HCT116 (cell line): ENCODE measurements around the gene WDFY2. TPM values are rescaled to one million over a fixed set of nuclear protein-coding genes. Genes with fewer than 3 reads are reported as not detected.

Experiments used
- ATAC-seq: fragments of 200-7000 bp; cut with Tn5 transposase; 2 replicates; pipeline ENCODE4 v1.9.1; 2020; ENCODE audit warnings: mild to moderate bottlenecking, moderate library complexity
- BruUV-seq: library from RNA; stranded (reverse); fragments of 400-500 nt; replicated peaks from 2 replicates; lab custom pipeline; 2021; lab: Mats Ljungman, UMichigan
- CTCF ChIA-PET: fragments of 300-600 bp; sonication (Branson Sonifier 250); formaldehyde crosslinking; loops from one replicate; lab custom pipeline; 2021; ENCODE audit warnings: antibody characterized with exemption; lab: Charles Lee
- POLR2A ChIA-PET: fragments of 300-600, 350-600 bp; sonication (Branson Sonifier 250); formaldehyde crosslinking; loops from one replicate; lab custom pipeline; 2021; ENCODE audit warnings: antibody characterized with exemption; lab: Charles Lee
- RAD21 ChIA-PET, 2 experiments: fragments of 300-600 bp; sonication (Branson Sonifier 250); formaldehyde crosslinking; loops; one replicate each; lab custom pipeline; 2023; ENCODE audit warnings: low total read pairs in 2 of 2; ENCODE audit not compliant: uncharacterized antibody in 2 of 2, unreplicated experiment in 2 of 2, low non-redundant PET in 1 of 2; lab: Charles Lee
- DNase-seq: peaks from one replicate; pipeline ENCODE4 v3.0.0-alpha.2; 2010; ENCODE audit warnings: low read depth, low spot score
- H2AFZ ChIP-seq: fragments of 200-600 bp; shearing (Covaris generic), sonication (generic); 2 replicates; pipeline ENCODE4 v1.6.1; 2017; ENCODE audit warnings: low read depth, mixed run types, mixed read lengths, antibody characterized with exemption, low read length; ENCODE audit not compliant: poor library complexity, severe bottlenecking
- H3K27ac ChIP-seq: 2 replicates; pipeline ENCODE4 v1.5.1; 2012; ENCODE audit warnings: low read depth, low read length
- H3K27me3 ChIP-seq: fragments of 200-600 bp; sonication (generic); 2 replicates; pipeline ENCODE4 v1.6.1; 2016; ENCODE audit warnings: mixed run types, low read length, mixed read lengths; ENCODE audit not compliant: insufficient read depth
- H3K36me3 ChIP-seq, 2 experiments: fragments of 200-500 bp in 1 of 2; fragments of 200-600 bp in 1 of 2; sonication (Bioruptor generic) in 1 of 2; sonication (generic) in 1 of 2; 2 replicates each; pipeline versions ENCODE4 v1.5.1 to v1.6.1; 2014 to 2016; ENCODE audit warnings: low read length in 2 of 2, inconsistent platforms in 1 of 2, mixed read lengths in 1 of 2, mixed run types in 1 of 2; ENCODE audit not compliant: insufficient read depth in 2 of 2, control insufficient read depth in 1 of 2
- H3K4me1 ChIP-seq, 2 experiments: fragments of 200-600 bp in 1 of 2; sonication (generic) in 1 of 2; 2 replicates each; pipeline versions ENCODE4 v1.5.1 to v1.6.1; 2012 to 2017; ENCODE audit warnings: low read length in 2 of 2, inconsistent platforms in 1 of 2, mild to moderate bottlenecking in 1 of 2, mixed read lengths in 1 of 2, mixed run types in 1 of 2, moderate library complexity in 1 of 2; ENCODE audit not compliant: insufficient read depth in 2 of 2, control insufficient read depth in 1 of 2
- H3K4me2 ChIP-seq: fragments of 200-600 bp; sonication (generic); 2 replicates; pipeline ENCODE4 v1.6.1; 2017; ENCODE audit warnings: mixed run types, low read length, mixed read lengths
- H3K4me3 ChIP-seq, 2 experiments: fragments of 200-600 bp in 1 of 2; sonication (generic) in 1 of 2; replicated peaks in 1 of 2; 2 replicates each; pipeline ENCODE4 v1.5.1; 2011 to 2016; ENCODE audit warnings: low read length in 2 of 2, control low read depth in 1 of 2, low read depth in 1 of 2, mild to moderate bottlenecking in 1 of 2, mixed read lengths in 1 of 2, mixed run types in 1 of 2
- H3K79me2 ChIP-seq: fragments of 200-600 bp; sonication (generic); 2 replicates; pipeline ENCODE4 v1.6.1; 2017; ENCODE audit warnings: mild to moderate bottlenecking, mixed run types, low read length, moderate library complexity, mixed read lengths; ENCODE audit not compliant: insufficient read depth
- H3K9ac ChIP-seq: fragments of 200-600 bp; sonication (generic); 2 replicates; pipeline ENCODE4 v1.6.1; 2016; ENCODE audit warnings: low read length, mixed read lengths
- H3K9me2 ChIP-seq: fragments of 200-600 bp; sonication (generic), shearing (Covaris generic); 2 replicates; pipeline ENCODE4 v1.6.1; 2017; ENCODE audit warnings: mixed run types, mild to moderate bottlenecking, moderate library complexity; ENCODE audit not compliant: insufficient read depth
- H3K9me3 ChIP-seq, 2 experiments: fragments of 200-500 bp in 1 of 2; fragments of 200-600 bp in 1 of 2; sonication (Bioruptor generic) in 1 of 2; sonication (generic) in 1 of 2; 2 replicates each; pipeline ENCODE4 v1.6.1; 2014 to 2017; ENCODE audit warnings: low read length in 2 of 2, mixed read lengths in 2 of 2, inconsistent platforms in 1 of 2, low read depth in 1 of 2, mild to moderate bottlenecking in 1 of 2, mixed run types in 1 of 2, moderate library complexity in 1 of 2; ENCODE audit not compliant: control insufficient read depth in 1 of 2, insufficient read depth in 1 of 2
- H4K20me1 ChIP-seq: fragments of 200-600 bp; sonication (generic), shearing (Covaris generic); 2 replicates; pipeline ENCODE4 v1.6.1; 2017; ENCODE audit warnings: mixed run types, mild to moderate bottlenecking, moderate library complexity; ENCODE audit not compliant: insufficient read depth
- CEBPB ChIP-seq: IDR thresholded peaks from 2 replicates; pipeline ENCODE4 v1.6.1; 2012; ENCODE audit warnings: low read depth
- EGR1 ChIP-seq: IDR thresholded peaks from 2 replicates; pipeline ENCODE4 v1.6.1; 2012; ENCODE audit warnings: low read depth
- EZH2phosphoT487 ChIP-seq: fragments of 200-600 bp; IDR thresholded peaks from 2 replicates; pipeline ENCODE4 v1.6.1; 2018; ENCODE audit warnings: antibody characterized with exemption, borderline replicate concordance
- FOSL1 ChIP-seq: IDR thresholded peaks from 2 replicates; pipeline ENCODE4 v1.6.1; 2012; ENCODE audit warnings: low read depth
- RAD21 ChIP-seq: IDR thresholded peaks from 2 replicates; pipeline ENCODE4 v1.6.1; 2012; ENCODE audit warnings: low read depth, mild to moderate bottlenecking
- SP1 ChIP-seq: IDR thresholded peaks from 2 replicates; pipeline ENCODE4 v1.6.1; 2012; ENCODE audit warnings: low read depth
- ZBTB33 ChIP-seq: IDR thresholded peaks from 2 replicates; pipeline ENCODE4 v1.6.1; 2011; ENCODE audit warnings: mild to moderate bottlenecking, low read length, moderate library complexity; ENCODE audit not compliant: insufficient replicate concordance; ENCODE audit errors: extremely low read depth
- ZNF274 ChIP-seq: fragments of 200-500 bp; sonication (Bioruptor generic); IDR thresholded peaks from 2 replicates; pipeline ENCODE4 v1.6.1; 2014; ENCODE audit warnings: mild to moderate bottlenecking, low read depth, low read length, inconsistent platforms
- intact Hi-C: fragments of 100-400 bp; cut with micrococcal nuclease; formaldehyde crosslinking; loops from 2 replicates; pipeline ENCODE4 v1.10.0; 2022
- total RNA-seq: library from RNA; stranded (reverse); gene quantifications from one replicate; pipeline ENCODE4 v1.2.1, GENCODE V29; 2021; ENCODE audit not compliant: unreplicated experiment

Gene WDFY2
- total RNA-seq, 1 experiment from 2014 or later: 6.1 TPM

DNA sequence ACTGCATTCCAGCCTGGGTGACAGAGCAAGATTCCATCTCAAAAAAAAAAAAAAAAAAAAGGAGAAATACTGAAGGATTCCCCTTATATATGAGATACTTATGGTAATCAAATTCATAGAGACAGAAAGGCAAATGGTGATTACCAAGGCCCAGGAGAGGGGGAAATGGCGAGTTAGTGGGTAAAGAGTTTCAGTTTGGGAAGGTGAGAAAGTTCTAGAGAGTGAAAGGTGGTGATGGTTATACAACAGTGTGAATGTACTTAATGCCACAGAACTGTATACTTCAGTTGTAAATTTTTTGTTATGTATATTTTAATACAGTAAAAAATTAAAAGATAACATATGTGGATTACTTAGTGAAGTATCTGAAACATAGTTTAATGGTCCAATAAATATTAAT lies 129.5 kb downstream of the WDFY2 start:
- TF ChIP-seq CEBPB (no peak), EGR1 (no peak), EZH2phosphoT487 (no peak), RAD21 (no peak), ZBTB33 (no peak)
- Histone ChIP-seq H4K20me1 (no peaks in the 10 kb centered on the region), H3K4me1 (peaks cover 3 to 16% of the 10 kb centered on the region in 2 experiments; a peak in 2 of 4 replicates), H3K4me3 (no peak overlapping the region), H3K9me2 (no peaks in the 10 kb centered on the region), H3K9me3 (no peaks in the 10 kb centered on the region), H2AFZ (no peak overlapping the region), H3K9ac (no peak overlapping the region), H3K36me3 (no peaks in the 10 kb centered on the region), H3K27ac (no peak overlapping the region), H3K4me2 (no peak overlapping the region), H3K27me3 (no peaks in the 10 kb centered on the region), H3K79me2 (no peaks in the 10 kb centered on the region)
- DNase-seq (no peak), ATAC-seq (no peak)
- no TSS peak for BruUV-seq
- ChIA-PET CTCF (no interaction called here), POLR2A (no interaction called here), RAD21 (no interaction called here)
- intact Hi-C loops: no loop called here

- H4K20me1 ChIP-seq: no peaks in the 10 kb centered on the region
- H3K4me2 ChIP-seq: peak overlapping the region; percentile 28
- H3K27me3 ChIP-seq: no peaks in the 10 kb centered on the region
- no peak overlapping the region; the same call in 1 of the 2 replicates for H3K27ac ChIP-seq
- no peaks in the 10 kb centered on the region for H3K9me3 ChIP-seq
- POLR2A ChIA-PET: no interaction called here
- no peak overlapping the region for H3K9ac ChIP-seq
- no TSS peak for BruUV-seq
- RAD21 ChIA-PET: no interaction called here
- H2AFZ ChIP-seq: no peak overlapping the region
- CTCF ChIA-PET: no interaction called here
- DNase-seq (no peak), ATAC-seq (peak; percentile 70)
- peaks cover 3 to 16% of the 10 kb centered on the region in 2 experiments; a peak in 2 of 4 replicates for H3K4me1 ChIP-seq
- H3K4me3 ChIP-seq: no peak overlapping the region
- H3K79me2 ChIP-seq: no peaks in the 10 kb centered on the region
- intact Hi-C loops: no loop called here
- TF ChIP-seq SP1 (peak; percentile 23; the same call in 1 of the 2 replicates), ZNF274 (no peak), CEBPB (no peak), FOSL1 (peak; percentile 52)
- no peaks in the 10 kb centered on the region for H3K9me2 ChIP-seq
- H3K36me3 ChIP-seq: no peaks in the 10 kb centered on the region
Observed at GRCh38 chr13:51714663-51715168, 130.5 kb downstream of the WDFY2 start.
